Thyroid gland (tissue), 4 donors: ENCODE measurements around the gene E4F1. TPM values are rescaled to one million over a fixed set of nuclear protein-coding genes. Genes with fewer than 3 reads are reported as not detected.
"Not testable (repeated sequence)": the region's sequence is repeated elsewhere in the genome, so short reads cannot be mapped to it uniquely, and the experiment has no call there.

ENCODE experiments used
- DNase-seq, 2 donors: peaks; one replicate each; pipeline ENCODE4 v3.0.0-alpha.2; 2019
- H3K27ac ChIP-seq, 3 donors: fragments of 200-600 bp; sonication (generic); 1 replicate in 2 of 3; 2 replicates in 1 of 3; pipeline ENCODE4 v1.5.1; 2016 to 2019; ENCODE audit warnings: mild to moderate bottlenecking in 1 of 3, moderate library complexity in 1 of 3
- H3K27me3 ChIP-seq: fragments of 200-600 bp; sonication (generic); one replicate; pipeline ENCODE4 v1.5.1; 2019
- H3K36me3 ChIP-seq, 2 donors: fragments of 200-600 bp; sonication (generic); one replicate each; pipeline ENCODE4 v1.5.1; 2016 to 2019
- H3K4me1 ChIP-seq, 2 donors: fragments of 200-600 bp; sonication (generic); one replicate each; pipeline ENCODE4 v1.5.1; 2017 to 2019
- H3K4me3 ChIP-seq, 3 donors: fragments of 200-600 bp; sonication (generic); replicated peaks in 1 of 3; 1 replicate in 2 of 3; 2 replicates in 1 of 3; pipeline ENCODE4 v1.5.1; 2016; ENCODE audit warnings: mild to moderate bottlenecking in 1 of 3
- H3K9me3 ChIP-seq: fragments of 200-600 bp; sonication (generic); one replicate; pipeline ENCODE4 v1.5.1; 2017
- POLR2A ChIP-seq, 2 donors: fragments of 450-650 bp; IDR thresholded peaks; one replicate each; pipeline ENCODE4 v1.6.1; 2017; ENCODE audit warnings: antibody characterized with exemption in 2 of 2, mild to moderate bottlenecking in 2 of 2, moderate library complexity in 1 of 2
- WGBS, 2 donors: methylation state at CpG; one replicate each; pipeline ENCODE4 v1.1.5; 2017; 5-methylcytosine and 5-hydroxymethylcytosine counted together
- intact Hi-C: fragments of 100-400 bp; cut with DNase I; formaldehyde crosslinking; loops from one replicate; pipeline ENCODE4 v1.15.1; 2023
- total RNA-seq, 4 donors: library from RNA; depleted of rRNA; stranded (reverse); fragments of >200 nt; gene quantifications; one replicate each; pipeline ENCODE4 v1.2.3, GENCODE V29; 2016
- TF ChIP-seq, protein P1 (sequence below), 6 experiments: fragments of 200-600 bp in 3 of 6; fragments of 450-650 bp in 3 of 6; sonication (generic) in 3 of 6; IDR thresholded peaks; one replicate each; pipeline ENCODE4 v1.5.1; 2016 to 2019; ENCODE audit warnings: antibody characterized with exemption in 6 of 6, mild to moderate bottlenecking in 2 of 6, inconsistent platforms in 1 of 6, moderate library complexity in 1 of 6

E4F1 gene
- total RNA-seq, 4 donors from 2014 or later = 35.3 to 55.7 (median 41.3) TPM

DNA sequence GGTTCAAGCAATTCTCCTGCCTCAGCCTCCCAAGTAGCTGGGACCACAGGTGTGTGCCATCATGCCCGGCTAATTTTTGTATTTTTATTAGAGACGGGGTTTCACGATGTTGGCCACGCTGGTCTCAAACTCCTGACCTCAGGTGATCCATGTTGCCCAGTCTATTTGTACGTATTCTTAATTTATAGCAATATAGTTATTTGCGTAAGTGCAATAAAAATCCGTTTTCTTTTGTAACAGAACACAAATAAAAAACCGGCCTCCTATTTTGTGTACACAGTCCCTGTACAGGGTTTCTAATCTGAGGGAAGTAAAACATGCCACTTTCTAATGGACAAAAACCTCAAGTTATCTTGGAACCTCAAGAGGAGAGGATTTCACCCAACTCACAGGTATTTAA lies 36.9 kb downstream of the E4F1 start:
- WGBS, 2 donors = 97 to 98% methylated on average over 8 of the region's 8 CpGs
- DNase-seq = no peak

GRCh38 chr16:2263026-2263425 lies 39.6 kb downstream of the E4F1 start:
- not testable (repeated sequence) for H3K27ac ChIP-seq, DNase-seq, H3K9me3 ChIP-seq, H3K4me3 ChIP-seq, H3K4me1 ChIP-seq, H3K27me3 ChIP-seq
- intact Hi-C loops = loop anchor here (5.0 to 10.0 kb wide), 2 partner anchors 66 to 162 kb away; partner anchors contain the start of genes CASKIN1 and CCNF
- H3K36me3 ChIP-seq = peaks cover 38 to 51% of the 10 kb centered on the region in 2 donors
- WGBS, 2 donors = 81 to 90% methylated on average over 11 to 14 of the region's 14 CpGs

More for the DNA sequence above, 36.9 kb downstream of the E4F1 start:
- H3K27me3 ChIP-seq = no peaks in the 10 kb centered on the region
- TF ChIP-seq POLR2A (IDR thresholded peaks at IDR 0.05) = no peak
- TF ChIP-seq, protein P1, sequence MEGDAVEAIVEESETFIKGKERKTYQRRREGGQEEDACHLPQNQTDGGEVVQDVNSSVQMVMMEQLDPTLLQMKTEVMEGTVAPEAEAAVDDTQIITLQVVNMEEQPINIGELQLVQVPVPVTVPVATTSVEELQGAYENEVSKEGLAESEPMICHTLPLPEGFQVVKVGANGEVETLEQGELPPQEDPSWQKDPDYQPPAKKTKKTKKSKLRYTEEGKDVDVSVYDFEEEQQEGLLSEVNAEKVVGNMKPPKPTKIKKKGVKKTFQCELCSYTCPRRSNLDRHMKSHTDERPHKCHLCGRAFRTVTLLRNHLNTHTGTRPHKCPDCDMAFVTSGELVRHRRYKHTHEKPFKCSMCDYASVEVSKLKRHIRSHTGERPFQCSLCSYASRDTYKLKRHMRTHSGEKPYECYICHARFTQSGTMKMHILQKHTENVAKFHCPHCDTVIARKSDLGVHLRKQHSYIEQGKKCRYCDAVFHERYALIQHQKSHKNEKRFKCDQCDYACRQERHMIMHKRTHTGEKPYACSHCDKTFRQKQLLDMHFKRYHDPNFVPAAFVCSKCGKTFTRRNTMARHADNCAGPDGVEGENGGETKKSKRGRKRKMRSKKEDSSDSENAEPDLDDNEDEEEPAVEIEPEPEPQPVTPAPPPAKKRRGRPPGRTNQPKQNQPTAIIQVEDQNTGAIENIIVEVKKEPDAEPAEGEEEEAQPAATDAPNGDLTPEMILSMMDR (IDR thresholded peaks at IDR 0.05) = no peak
- intact Hi-C loops = loop anchor here (5.0 to 10.0 kb wide), 2 partner anchors 63 to 165 kb away; partner anchors contain the start of genes CASKIN1 and CCNF
- peaks cover 62 to 79% of the 10 kb centered on the region in 2 donors for H3K36me3 ChIP-seq
- H3K4me3 ChIP-seq = no peak overlapping the region
- no peak overlapping the region for H3K27ac ChIP-seq
- no peaks in the 10 kb centered on the region for H3K9me3 ChIP-seq
- H3K4me1 ChIP-seq = no peaks in the 10 kb centered on the region

GRCh38 chr16:2266887-2267286 lies 43.5 kb downstream of the E4F1 start:
- H3K9me3 ChIP-seq, H3K27ac ChIP-seq, H3K27me3 ChIP-seq, DNase-seq: not testable (repeated sequence)
- Histone ChIP-seq H3K4me3 (peak overlapping the region in 2 of 3 donors; percentile 51 to 85), H3K36me3 (peaks cover 12 to 21% of the 10 kb centered on the region in 2 donors), H3K4me1 (peaks cover 11 to 16% of the 10 kb centered on the region in 2 donors)
- 8 to 13% methylated on average over 2 to 7 of the region's 12 CpGs for WGBS, 2 donors
- intact Hi-C loops = loop anchor here (10.0 kb wide), 1 partner anchor 158 kb away; the partner anchor contains the start of gene CCNF

GRCh38 chr16:2267505-2267912 lies 44.1 kb downstream of the E4F1 start:
- H3K36me3 ChIP-seq = peaks cover 5 to 15% of the 10 kb centered on the region in 2 donors
- not testable (repeated sequence) for DNase-seq, H3K27me3 ChIP-seq, H3K9me3 ChIP-seq
- WGBS, 2 donors = 0% methylated on average over 14 to 16 of the region's 54 CpGs
- H3K4me1 ChIP-seq = peaks cover 11 to 16% of the 10 kb centered on the region in 2 donors
- intact Hi-C loops = loop anchor here (10.0 kb wide), 1 partner anchor 157 kb away; the partner anchor contains the start of gene CCNF
- peak overlapping the region; percentile 88 to 97 (median 95) for H3K27ac ChIP-seq
- peak overlapping the region; percentile 30 to 85 (median 51) for H3K4me3 ChIP-seq

- Histone ChIP-seq H3K36me3 (peaks cover 0 to 9% of the 10 kb centered on the region in 2 donors), H3K27ac (peak within 1 kb of the TSS; percentile 88 to 97 (median 95)), H3K4me1 (peaks cover 11 to 16% of the 10 kb centered on the region in 2 donors), H3K9me3 (no peaks in the 10 kb centered on the region), H3K4me3 (peak within 1 kb of the TSS; percentile 30 to 85 (median 51)), H3K27me3 (no peaks in the 10 kb centered on the region)
- TF ChIP-seq, protein P1 (IDR thresholded peaks at IDR 0.05) = peak in 1 of 6 experiments; percentile 41
- TF ChIP-seq POLR2A (IDR thresholded peaks at IDR 0.05) = peak; percentile 86 to 91
- peak; percentile 94 to 95 for DNase-seq
- WGBS, 2 donors = 1% methylated on average over 26 of the region's 88 CpGs; no CpG with 5 or more reads in 1 of the 2 donors
- intact Hi-C loops = loop anchor here (10.0 kb wide), 1 partner anchor 157 kb away; the partner anchor contains the start of gene CCNF
Observed at GRCh38 chr16:2267913-2268666, 44.7 kb downstream of the E4F1 start, which contains the start of gene RNPS1. TSS of gene RNPS1 (minus strand) at chr16:2268126. CDS start at chr16:2264643, 3,483 bp downstream.

DNA sequence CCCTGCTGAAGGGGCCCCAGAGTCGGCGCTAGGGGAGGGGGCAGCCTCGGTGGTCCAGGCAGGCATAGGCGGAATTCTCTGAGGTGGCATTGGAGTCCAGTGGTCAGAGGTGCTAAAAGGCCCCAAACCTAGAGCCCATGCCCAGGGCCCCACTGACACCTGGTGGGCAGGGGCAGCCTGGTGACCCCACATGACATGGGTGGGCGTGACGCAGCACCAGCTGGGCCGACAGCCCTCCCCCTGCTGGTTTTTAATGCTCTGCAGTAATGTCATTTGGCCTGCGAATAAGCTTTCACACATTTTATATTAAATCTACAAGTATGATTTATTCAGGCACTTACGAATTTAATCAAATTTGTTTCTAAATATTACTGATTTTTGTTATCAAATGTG lies 46.7 kb downstream of the E4F1 start:
- Histone ChIP-seq H3K4me3 (no peak overlapping the region), H3K4me1 (peaks cover 11 to 16% of the 10 kb centered on the region in 2 donors), H3K27ac (no peak overlapping the region), H3K27me3 (no peaks in the 10 kb centered on the region), H3K9me3 (no peaks in the 10 kb centered on the region), H3K36me3 (no peaks in the 10 kb centered on the region)
- WGBS, 2 donors = 90 to 92% methylated on average over 8 to 9 of the region's 9 CpGs
- no peak for TF ChIP-seq POLR2A (IDR thresholded peaks at IDR 0.05)
- TF ChIP-seq, protein P1 (IDR thresholded peaks at IDR 0.05) = no peak
- intact Hi-C loops = no loop called here
- no peak for DNase-seq
